KOPT-K1 (cell line): ENCODE results near the gene FARSB.
"Not testable (repeated sequence)": the region's sequence is repeated elsewhere in the genome, so short reads cannot be mapped to it uniquely, and the experiment has no call there.

Source experiments
- H3K27ac ChIP-seq: fragments of 200-600 bp; sonication (generic); 2 replicates; pipeline ENCODE4 v1.5.1; 2016; ENCODE audit warnings: antibody characterized with exemption, mild to moderate bottlenecking, low read depth, low read length; ENCODE audit not compliant: poor library complexity, severe bottlenecking
- H3K36me3 ChIP-seq: fragments of 200-600 bp; sonication (generic); 2 replicates; pipeline ENCODE4 v1.5.1; 2017; ENCODE audit warnings: antibody characterized with exemption, mild to moderate bottlenecking, low read length, moderate library complexity; ENCODE audit not compliant: insufficient read depth
- H3K9me3 ChIP-seq: fragments of 200-600 bp; sonication (generic); 2 replicates; pipeline ENCODE4 v1.5.1; 2017; ENCODE audit warnings: antibody characterized with exemption, low read length, mild to moderate bottlenecking; ENCODE audit not compliant: insufficient read depth, poor library complexity, severe bottlenecking

FARSB gene

GRCh38 chr2:222604749-222605515 lies 51.0 kb downstream of the FARSB start:
- Histone ChIP-seq H3K9me3 (no peaks in the 10 kb centered on the region), H3K36me3 (peaks cover 79% of the 10 kb centered on the region), H3K27ac (no peak overlapping the region)

- Histone ChIP-seq H3K27ac (no peak overlapping the region), H3K36me3 (peaks cover 79% of the 10 kb centered on the region), H3K9me3 (no peaks in the 10 kb centered on the region)
Measured at GRCh38 chr2:222603501-222603900, 52.4 kb downstream of the FARSB start.

DNA sequence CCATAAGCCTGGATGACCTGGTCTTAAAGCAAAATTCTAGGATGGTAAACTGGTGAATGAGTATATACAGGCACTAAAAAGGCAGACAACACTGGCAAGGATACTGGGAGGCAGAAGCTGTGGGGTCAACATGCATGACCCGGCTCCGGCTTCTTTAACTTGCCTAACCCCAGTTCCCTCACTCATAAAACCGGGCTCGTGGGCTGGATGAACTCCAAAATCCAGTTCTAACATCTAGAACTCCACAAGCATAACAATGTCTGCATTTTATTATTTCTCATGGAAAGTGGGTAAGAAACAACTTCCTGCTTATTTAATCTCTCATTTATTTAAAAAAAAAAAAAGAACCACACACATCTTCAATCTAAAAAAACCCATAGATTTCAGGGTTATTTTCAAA lies 57.3 kb downstream of the FARSB start:
- Histone ChIP-seq H3K27ac (no peak overlapping the region), H3K9me3 (no peaks in the 10 kb centered on the region), H3K36me3 (peaks cover 80% of the 10 kb centered on the region)

DNA sequence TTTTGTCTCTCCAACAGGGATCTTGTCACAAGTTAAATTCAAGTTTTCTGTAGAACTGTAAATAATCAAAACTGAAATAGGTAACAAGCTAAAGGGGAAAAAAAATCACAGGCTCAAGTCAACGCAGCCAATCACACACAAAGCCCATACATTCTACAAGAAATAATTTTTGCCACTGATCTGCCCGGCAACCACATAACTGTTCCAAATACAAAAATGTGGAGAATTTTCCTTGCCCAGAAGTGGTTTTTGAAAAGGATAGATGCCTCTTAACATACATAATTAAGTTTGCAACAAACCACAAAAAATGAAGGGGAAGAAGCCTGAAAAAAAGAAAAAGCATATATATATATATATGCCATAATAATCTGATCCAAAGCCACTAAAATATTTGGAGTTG lies 60.3 kb downstream of the FARSB start:
- no peak overlapping the region for H3K27ac ChIP-seq
- no peaks in the 10 kb centered on the region for H3K9me3 ChIP-seq
- H3K36me3 ChIP-seq = peaks cover 100% of the 10 kb centered on the region

GRCh38 chr2:222594679-222595078 lies 61.2 kb downstream of the FARSB start:
- Histone ChIP-seq H3K36me3 (peaks cover 98% of the 10 kb centered on the region), H3K9me3 (peaks cover 6% of the 10 kb centered on the region), H3K27ac (no peak overlapping the region)

GRCh38 chr2:222592176-222592575 lies 63.7 kb downstream of the FARSB start:
- peaks cover 6% of the 10 kb centered on the region for H3K9me3 ChIP-seq
- peaks cover 73% of the 10 kb centered on the region for H3K36me3 ChIP-seq
- H3K27ac ChIP-seq = no peak overlapping the region

DNA sequence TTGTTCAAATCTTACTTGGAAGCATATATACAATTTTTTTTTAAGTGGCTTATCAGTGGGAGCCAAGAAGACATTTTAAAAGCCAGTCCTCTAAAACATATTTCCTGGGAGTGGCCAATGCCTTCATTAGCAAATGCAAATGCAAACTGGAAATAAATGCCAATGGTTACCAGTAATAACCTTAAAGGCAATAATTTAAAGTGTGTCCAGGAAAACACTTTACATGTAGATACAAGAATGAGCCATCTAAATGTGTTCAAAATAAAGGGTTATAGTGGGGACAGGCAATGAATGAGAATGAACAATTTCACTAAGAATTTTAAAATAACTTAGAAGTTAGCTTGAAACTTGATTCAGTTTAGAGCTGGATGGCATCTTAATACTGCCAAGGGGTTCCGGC lies 64.2 kb downstream of the FARSB start:
- Histone ChIP-seq H3K9me3 (peaks cover 6% of the 10 kb centered on the region), H3K27ac (no peak overlapping the region), H3K36me3 (peaks cover 68% of the 10 kb centered on the region)

- H3K36me3 ChIP-seq = peaks cover 32% of the 10 kb centered on the region; the same call in 1 of the 2 replicates
- not testable (repeated sequence) for H3K27ac ChIP-seq, H3K9me3 ChIP-seq
Measured at GRCh38 chr2:222584589-222584988, 71.3 kb downstream of the FARSB start.

DNA sequence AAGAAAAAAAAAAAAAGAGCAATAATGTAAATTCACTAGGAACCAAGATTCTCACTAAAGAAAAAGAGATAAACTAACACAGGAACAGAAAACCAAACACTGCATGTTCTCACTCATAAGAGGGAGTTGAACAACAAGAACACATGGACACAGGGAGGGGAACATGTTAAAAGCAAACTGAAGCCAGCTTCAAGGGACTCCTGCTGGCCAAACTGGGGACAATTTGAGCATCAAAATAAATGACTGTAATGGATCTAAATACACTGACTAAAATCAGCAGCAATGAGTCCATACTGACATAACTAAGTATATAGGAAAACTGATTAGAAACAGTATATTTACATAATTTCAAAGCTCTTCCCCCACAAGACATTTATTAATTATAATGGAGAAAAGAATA lies 73.0 kb downstream of the FARSB start:
- H3K9me3 ChIP-seq = no peaks in the 10 kb centered on the region

DNA sequence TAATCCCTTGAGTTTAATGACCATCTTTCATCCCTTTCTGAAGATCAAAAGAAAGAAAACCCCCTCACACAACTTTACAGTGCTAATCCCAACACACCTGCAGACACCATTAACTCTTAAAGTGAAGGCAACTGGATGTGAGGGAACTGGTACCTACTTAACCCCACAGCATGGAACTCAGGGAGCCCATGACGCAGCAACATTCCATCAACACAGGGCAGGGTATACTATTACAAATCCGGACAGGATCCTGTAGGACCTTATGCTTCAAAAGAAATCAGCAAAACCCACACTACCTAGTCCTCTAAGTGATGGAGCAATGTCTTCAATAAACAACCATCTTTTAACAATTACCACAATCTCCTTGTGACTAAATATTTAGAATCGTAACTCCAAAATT lies 78.6 kb downstream of the FARSB start:
- Histone ChIP-seq H3K36me3 (peaks cover 57% of the 10 kb centered on the region), H3K9me3 (no peaks in the 10 kb centered on the region), H3K27ac (no peak overlapping the region)

More for the DNA sequence above, 73.0 kb downstream of the FARSB start:
- peaks cover 35% of the 10 kb centered on the region; the same call in 1 of the 2 replicates for H3K36me3 ChIP-seq
- H3K27ac ChIP-seq = no peak overlapping the region

DNA sequence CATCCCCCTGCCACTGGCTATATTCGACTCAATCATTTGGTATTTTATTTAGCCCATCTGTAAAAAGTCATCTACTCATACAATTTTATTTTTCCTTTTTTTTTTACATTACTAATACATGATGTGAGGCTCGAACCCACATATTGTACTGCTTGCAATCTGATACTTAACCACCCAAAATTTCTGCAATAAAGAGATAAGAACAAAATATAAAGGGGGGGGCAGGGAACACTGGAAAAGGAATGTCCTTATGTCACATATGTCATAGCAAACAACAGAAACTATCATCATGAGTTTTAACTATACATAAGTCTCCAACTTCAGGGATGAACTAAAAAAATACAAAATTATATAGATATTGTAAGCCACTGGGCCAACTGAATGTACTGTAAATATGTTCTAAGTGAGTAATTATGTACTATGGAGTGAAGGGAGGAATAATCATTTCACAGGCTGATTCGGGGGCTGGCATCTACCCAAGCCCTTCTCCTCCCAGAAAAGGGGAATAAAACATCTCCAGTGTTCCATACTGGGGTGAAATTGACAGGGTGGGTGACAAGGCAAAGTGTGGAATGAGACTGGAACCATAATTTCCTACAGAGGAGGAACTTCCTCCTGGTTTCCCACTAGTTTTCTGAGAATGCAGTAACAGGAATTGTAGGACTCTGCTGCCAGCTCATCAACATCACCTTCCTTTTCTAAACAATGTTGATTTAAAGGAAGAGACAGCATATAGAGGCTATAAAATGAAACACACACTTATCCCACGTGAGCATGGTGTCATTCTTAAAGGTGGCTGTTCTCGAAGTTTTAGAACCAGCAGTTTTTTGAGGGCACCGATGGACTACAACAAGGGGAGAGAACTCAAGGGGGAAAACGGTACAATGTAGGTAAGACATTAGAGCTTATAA lies 79.5 kb downstream of the FARSB start:
- H3K9me3 ChIP-seq = no peaks in the 10 kb centered on the region
- H3K36me3 ChIP-seq = peaks cover 58% of the 10 kb centered on the region
- no peak overlapping the region for H3K27ac ChIP-seq

DNA sequence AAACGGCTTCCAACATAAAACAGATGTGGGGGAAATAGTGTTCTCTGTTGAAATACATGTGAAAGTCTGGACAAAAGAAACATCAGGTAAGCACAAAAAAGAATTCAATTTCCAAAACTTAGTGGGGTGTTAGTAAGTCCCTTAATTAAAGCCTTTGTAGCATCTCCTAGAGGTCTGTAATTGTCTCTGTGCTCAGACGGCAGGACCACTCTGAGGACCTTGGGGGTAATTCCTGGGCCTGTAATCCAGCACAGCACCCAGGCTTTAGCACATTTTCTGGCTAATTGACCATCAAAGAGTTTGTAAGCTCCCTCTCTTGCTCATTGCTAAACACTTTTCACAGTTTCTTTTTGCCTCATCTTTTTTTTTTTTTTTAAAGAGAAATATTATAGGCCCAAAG lies 80.3 kb downstream of the FARSB start:
- Histone ChIP-seq H3K36me3 (peaks cover 60% of the 10 kb centered on the region), H3K9me3 (no peaks in the 10 kb centered on the region), H3K27ac (no peak overlapping the region)

GRCh38 chr2:222572751-222573174 lies 83.1 kb downstream of the FARSB start:
- no peaks in the 10 kb centered on the region for H3K9me3 ChIP-seq
- peaks cover 76% of the 10 kb centered on the region for H3K36me3 ChIP-seq
- peak overlapping the region; percentile 2 for H3K27ac ChIP-seq

DNA sequence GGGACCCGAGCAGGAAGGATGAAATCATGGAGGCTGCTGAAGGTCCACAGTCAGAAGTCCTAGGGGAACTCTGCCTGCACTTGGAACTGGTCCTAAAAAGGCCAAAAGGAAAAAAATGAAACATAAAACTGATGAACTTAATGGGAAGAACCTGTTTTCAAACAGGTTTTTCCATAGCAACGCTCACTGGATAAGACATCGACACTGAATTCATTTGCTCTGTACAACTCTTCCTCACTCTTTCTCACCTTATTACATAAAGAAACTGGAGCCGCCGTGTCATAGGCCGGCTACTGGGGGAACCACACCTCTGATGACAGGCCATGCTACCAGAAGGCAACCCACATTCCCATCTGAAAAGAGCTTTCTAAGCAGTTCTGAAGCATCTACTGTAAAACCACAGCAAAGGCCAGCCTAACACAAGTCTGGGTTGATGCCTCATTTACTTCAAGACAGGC lies 83.6 kb downstream of the FARSB start:
- H3K27ac ChIP-seq = no peak overlapping the region
- H3K9me3 ChIP-seq = no peaks in the 10 kb centered on the region
- peaks cover 79% of the 10 kb centered on the region for H3K36me3 ChIP-seq

DNA sequence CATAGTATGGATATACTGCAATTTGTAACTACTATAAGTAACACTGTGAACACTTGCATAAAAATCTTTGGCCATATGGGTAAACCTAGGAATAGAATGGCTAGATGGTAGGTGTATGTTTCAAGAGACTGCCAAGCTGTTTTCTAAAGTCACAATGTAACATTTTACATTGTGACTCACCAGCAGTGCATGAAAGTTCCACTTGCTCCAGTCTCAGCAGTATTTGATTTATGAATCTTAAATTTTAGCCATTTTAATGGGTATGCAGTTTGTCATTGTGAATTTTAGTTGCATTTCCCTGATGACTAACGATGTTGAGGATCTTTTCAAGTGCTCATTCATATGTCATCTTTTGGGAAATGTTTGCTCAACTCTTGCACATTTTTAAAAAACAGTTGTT lies 86.1 kb downstream of the FARSB start:
- Histone ChIP-seq H3K36me3 (peaks cover 78% of the 10 kb centered on the region), H3K27ac (no peak overlapping the region), H3K9me3 (no peaks in the 10 kb centered on the region)
